Measurements from ENCODE around the gene CLDN20.
"Not testable (repeated sequence)": the region's sequence is repeated elsewhere in the genome, so short reads cannot be mapped to it uniquely, and the experiment has no call there.

CLDN20 gene

GRCh38 chr6:155270561-155271091, 6.8 kb downstream of the CLDN20 start:
- DNase-seq, result no peak

GRCh38 chr6:155271145-155271544, 7.3 kb downstream of the CLDN20 start:
- DNase-seq, result no peak

- DNase-seq, result no peak
These were observed 8.8 kb downstream of the CLDN20 start for GRCh38 chr6:155272353-155273232.

- no peak for DNase-seq
These were observed 9.6 kb downstream of the CLDN20 start for GRCh38 chr6:155273431-155273830.

GRCh38 chr6:155274106-155274505, 10.3 kb downstream of the CLDN20 start:
- DNase-seq, result no peak

- no peak for DNase-seq
These were observed 10.7 kb downstream of the CLDN20 start for GRCh38 chr6:155274533-155274932.

GRCh38 chr6:155275808-155276480, 12.1 kb downstream of the CLDN20 start:
- no peak for DNase-seq

- DNase-seq, result no peak
These were observed 12.8 kb downstream of the CLDN20 start for GRCh38 chr6:155276638-155277037.

GRCh38 chr6:155278319-155279049, 14.7 kb downstream of the CLDN20 start:
- no peak for DNase-seq

- no peak for DNase-seq
These were observed 21.0 kb downstream of the CLDN20 start for GRCh38 chr6:155284775-155285174.

- DNase-seq, result no peak
These were observed 23.9 kb downstream of the CLDN20 start for GRCh38 chr6:155287762-155288161.

- DNase-seq, result no peak
These were observed 26.7 kb downstream of the CLDN20 start for GRCh38 chr6:155290491-155290890.

GRCh38 chr6:155291291-155291690, 27.5 kb downstream of the CLDN20 start:
- DNase-seq, result no peak

GRCh38 chr6:155292711-155293110, 28.9 kb downstream of the CLDN20 start:
- no peak for DNase-seq

GRCh38 chr6:155297669-155298068, 33.9 kb downstream of the CLDN20 start:
- DNase-seq, result no peak

- DNase-seq, result no peak
These were observed 38.1 kb downstream of the CLDN20 start for GRCh38 chr6:155301867-155302266.

- DNase-seq, result no peak
These were observed 39.6 kb downstream of the CLDN20 start for GRCh38 chr6:155303361-155303870.

GRCh38 chr6:155306958-155307357, 43.1 kb downstream of the CLDN20 start:
- no peak for DNase-seq

GRCh38 chr6:155309150-155309549, 45.3 kb downstream of the CLDN20 start:
- DNase-seq, result no peak

GRCh38 chr6:155310596-155310995, 46.8 kb downstream of the CLDN20 start:
- no peak for DNase-seq

GRCh38 chr6:155311086-155311485, 47.3 kb downstream of the CLDN20 start:
- DNase-seq, result no peak

- DNase-seq, result no peak
These were observed 47.8 kb downstream of the CLDN20 start for GRCh38 chr6:155311583-155311982.

- not testable (repeated sequence) for DNase-seq
These were observed 49.1 kb downstream of the CLDN20 start for GRCh38 chr6:155312950-155313349.

All from right forelimb (tissue), 1 donor.